IMR-90 (cell line): ENCODE measurements around the gene EVA1A. TPM values are rescaled to one million over a fixed set of nuclear protein-coding genes. Genes with fewer than 3 reads are reported as not detected.

Source experiments
- ATAC-seq: fragments of 200-7000 bp; cut with Tn5 transposase; 2 replicates; pipeline ENCODE4 v1.9.1; 2020; ENCODE audit warnings: low read depth, mild to moderate bottlenecking, moderate library complexity
- BruUV-seq: library from RNA; stranded (reverse); fragments of 400-500 nt; replicated peaks from 2 replicates; lab custom pipeline; 2021; lab: Mats Ljungman, UMichigan
- CTCF ChIA-PET: fragments of 300-600 bp; formaldehyde crosslinking; extraction: SDS; loops from one replicate; lab custom pipeline; 2021; ENCODE audit warnings: antibody characterized with exemption; lab: Yijun Ruan, JAX
- POLR2A ChIA-PET: fragments of 300-600 bp; sonication (Branson Sonifier 250); formaldehyde crosslinking; loops from one replicate; lab custom pipeline; 2022; ENCODE audit warnings: antibody characterized with exemption; ENCODE audit not compliant: unreplicated experiment; lab: Charles Lee
- DNase-seq: peaks from one replicate; pipeline ENCODE4 v3.0.0; 2013
- H2AFZ ChIP-seq: replicated peaks from 2 replicates; pipeline ENCODE3; 2013; ENCODE audit warnings: low read length, mild to moderate bottlenecking; ENCODE audit not compliant: poor library complexity
- H2AK5ac ChIP-seq: 2 replicates; pipeline ENCODE4 v1.6.1; 2013; ENCODE audit warnings: low read depth, low read length, inconsistent platforms
- H2AK9ac ChIP-seq: replicated peaks from 2 replicates; pipeline ENCODE3; 2013; ENCODE audit warnings: mild to moderate bottlenecking, low read depth, low read length, moderate library complexity; ENCODE audit not compliant: poor library complexity
- H2BK120ac ChIP-seq: 2 replicates; pipeline ENCODE4 v1.6.1; 2013; ENCODE audit warnings: low read depth, low read length, inconsistent platforms
- H2BK15ac ChIP-seq: 3 replicates; pipeline ENCODE4 v1.6.1; 2013; ENCODE audit warnings: low read depth, low read length, inconsistent platforms
- H2BK20ac ChIP-seq: 2 replicates; pipeline ENCODE4 v1.6.1; 2013; ENCODE audit warnings: low read depth, mild to moderate bottlenecking, inconsistent platforms, low read length, moderate library complexity
- H2BK5ac ChIP-seq: 2 replicates; pipeline ENCODE4 v1.6.1; 2013; ENCODE audit warnings: mild to moderate bottlenecking, low read depth, low read length, inconsistent platforms; ENCODE audit not compliant: poor library complexity, severe bottlenecking
- H3K14ac ChIP-seq: replicated peaks from 2 replicates; pipeline ENCODE4 v1.6.1; 2013; ENCODE audit warnings: low read depth, low read length, inconsistent platforms
- H3K18ac ChIP-seq: 2 replicates; pipeline ENCODE4 v1.6.1; 2013; ENCODE audit warnings: low read depth, low read length, control low read depth
- H3K23ac ChIP-seq: 2 replicates; pipeline ENCODE4 v1.6.1; 2013; ENCODE audit warnings: low read depth, low read length, inconsistent platforms
- H3K27ac ChIP-seq: 2 replicates; pipeline ENCODE4 v1.5.1; 2013; ENCODE audit warnings: mild to moderate bottlenecking, control low read depth, low read length; ENCODE audit not compliant: insufficient read depth
- H3K27me3 ChIP-seq: 2 replicates; pipeline ENCODE4 v1.6.1; 2013; ENCODE audit warnings: low read length; ENCODE audit not compliant: control insufficient read depth, insufficient read depth
- H3K36me3 ChIP-seq: 2 replicates; pipeline ENCODE4 v1.6.1; 2013; ENCODE audit warnings: low read length, mixed read lengths; ENCODE audit not compliant: control insufficient read depth, insufficient read depth
- H3K4ac ChIP-seq: 2 replicates; pipeline ENCODE4 v1.6.1; 2013; ENCODE audit warnings: low read depth, low read length, inconsistent platforms
- H3K4me1 ChIP-seq: 2 replicates; pipeline ENCODE4 v1.6.1; 2013; ENCODE audit warnings: low read length, mixed read lengths; ENCODE audit not compliant: control insufficient read depth, insufficient read depth
- H3K4me2 ChIP-seq: 2 replicates; pipeline ENCODE4 v1.6.1; 2013; ENCODE audit warnings: low read depth, mild to moderate bottlenecking, control low read depth, low read length, moderate library complexity
- H3K4me3 ChIP-seq: 2 replicates; pipeline ENCODE4 v1.5.1; 2013; ENCODE audit warnings: low read depth, mild to moderate bottlenecking, control low read depth, low read length, moderate library complexity; ENCODE audit not compliant: insufficient read depth
- H3K56ac ChIP-seq: 2 replicates; pipeline ENCODE4 v1.6.1; 2013; ENCODE audit warnings: low read length, inconsistent platforms; ENCODE audit not compliant: insufficient read depth; ENCODE audit errors: extremely low read depth
- H3K79me1 ChIP-seq, 2 experiments: 2 replicates each; pipeline ENCODE4 v1.6.1; 2013; ENCODE audit warnings: low read length in 2 of 2, inconsistent platforms in 1 of 2, low read depth in 1 of 2
- H3K9ac ChIP-seq: 2 replicates; pipeline ENCODE4 v1.6.1; 2013; ENCODE audit warnings: low read depth, low read length, control low read depth
- H3K9me1 ChIP-seq: 2 replicates; pipeline ENCODE4 v1.6.1; 2013; ENCODE audit warnings: low read length, inconsistent platforms; ENCODE audit not compliant: insufficient read depth
- H3K9me3 ChIP-seq: 2 replicates; pipeline ENCODE4 v1.6.1; 2013; ENCODE audit warnings: low read length; ENCODE audit not compliant: control insufficient read depth, insufficient read depth
- H4K20me1 ChIP-seq: 2 replicates; pipeline ENCODE4 v1.6.1; 2013; ENCODE audit warnings: low read length, inconsistent platforms; ENCODE audit not compliant: insufficient read depth
- H4K5ac ChIP-seq: 2 replicates; pipeline ENCODE4 v1.6.1; 2013; ENCODE audit warnings: mild to moderate bottlenecking, low read depth, low read length, control low read depth
- H4K8ac ChIP-seq, 2 experiments: 2 replicates each; pipeline ENCODE4 v1.6.1; 2013; ENCODE audit warnings: low read depth in 2 of 2, low read length in 2 of 2, control low read depth in 1 of 2, inconsistent platforms in 1 of 2
- H4K91ac ChIP-seq: 2 replicates; pipeline ENCODE4 v1.6.1; 2013; ENCODE audit warnings: low read depth, low read length, inconsistent platforms; ENCODE audit not compliant: insufficient read depth
- SMC3 ChIP-seq: fragments of 150-350 bp; IDR thresholded peaks from 2 replicates; pipeline ENCODE4 v1.6.1; 2016; ENCODE audit warnings: low read depth, mild to moderate bottlenecking, antibody characterized with exemption, low read length, moderate library complexity
- USF2 ChIP-seq: fragments of 150-350 bp; IDR thresholded peaks from 2 replicates; pipeline ENCODE4 v1.6.1; 2017; ENCODE audit warnings: mild to moderate bottlenecking, antibody characterized with exemption, low read length, low read depth
- WGBS, 2 experiments: methylation state at CpG; one replicate each; pipeline versions ENCODE4 v1.1.5 to v1.1.7; 2013; ENCODE audit warnings: missing lambda C conversion rate in 2 of 2; ENCODE audit not compliant: insufficient read length in 1 of 2; ENCODE audit errors: extremely low coverage in 2 of 2; 5-methylcytosine and 5-hydroxymethylcytosine counted together
- dilution Hi-C: fragments of 300-500 bp; cut with HindIII; formaldehyde crosslinking; loops from one replicate; pipeline ENCODE4 v1.14.3; 2018; ENCODE audit warnings: low sequenced_read_pairs; ENCODE audit not compliant: unreplicated experiment
- in situ Hi-C: fragments of 300-500 bp; cut with MboI; formaldehyde crosslinking; loops from 3 replicates; pipeline ENCODE4 v1.14.3; 2019; ENCODE audit warnings: low sequenced_read_pairs, inconsistent platforms, mixed read lengths
- intact Hi-C: fragments of 100-400 bp; cut with micrococcal nuclease; formaldehyde crosslinking; loops from 2 replicates; pipeline ENCODE4 v1.10.0; 2022
- polyA plus RNA-seq, 3 experiments: library from polyadenylated mRNA; depleted of rRNA; stranded (reverse); fragments of >200 nt; gene quantifications; 2 replicates each; pipeline ENCODE4 v1.2.3, GENCODE V29; 2012; ENCODE audit warnings: low replicate concordance in 1 of 3
- total RNA-seq: library from RNA; depleted of rRNA; stranded (reverse); fragments of >200 nt; gene quantifications from 2 replicates; pipeline ENCODE4 v1.2.3, GENCODE V29; 2012

EVA1A gene
- total and polyA plus RNA-seq, 2 of the 4 experiments (the other 2 are of a cell fraction) = 54.5 to 93.7 TPM

DNA sequence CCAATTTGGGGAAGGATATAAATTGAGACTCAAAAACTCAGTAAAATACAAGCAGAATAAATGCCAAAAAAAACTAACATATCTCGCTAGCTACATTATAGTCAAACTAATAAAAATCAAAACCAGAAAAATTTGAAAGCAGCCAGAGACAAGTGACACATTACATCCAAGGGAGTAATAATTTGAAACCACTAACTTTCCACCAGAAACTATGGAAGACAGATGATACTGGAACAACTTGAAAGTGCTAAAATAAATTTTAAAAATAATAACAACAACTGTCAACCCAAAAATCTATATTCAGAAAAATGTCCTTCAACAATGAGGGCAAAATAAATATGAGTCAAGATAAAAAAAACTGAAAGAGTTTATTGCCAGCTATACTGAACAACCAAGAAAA, 110.7 kb downstream of the EVA1A start:
- no peak overlapping the region for H3K4me3 ChIP-seq
- intact Hi-C loops = no loop called here
- TF ChIP-seq USF2 = no peak
- no peak for TF ChIP-seq SMC3
- H3K4me1 ChIP-seq = no peaks in the 10 kb centered on the region
- no peak overlapping the region for H2AK9ac ChIP-seq
- ATAC-seq = no peak
- H2AFZ ChIP-seq = no peak overlapping the region
- no peak overlapping the region for H3K14ac ChIP-seq
- in situ Hi-C loops = no loop called here
- no peak overlapping the region for H2BK20ac ChIP-seq
- no peaks in the 10 kb centered on the region for H3K79me1 ChIP-seq
- H4K5ac ChIP-seq = no peak overlapping the region
- no peak overlapping the region for H2BK120ac ChIP-seq
- BruUV-seq = no TSS peak
- no peak overlapping the region for H2BK15ac ChIP-seq
- dilution Hi-C loops = loop anchor here (25.0 kb wide), 1 partner anchor 187 kb away; the partner anchor contains the start of gene MRPL19
- no peak overlapping the region for H3K27ac ChIP-seq
- no peaks in the 10 kb centered on the region; the same call in 1 of the 2 replicates for H3K27me3 ChIP-seq
- ChIA-PET POLR2A (no interaction called here), CTCF (interaction anchor here (1.0 kb wide), 1 partner anchor 15 kb away, joined by 5 read pairs; no protein-coding TSS in a partner anchor)
- H3K9me1 ChIP-seq = no peaks in the 10 kb centered on the region
- no peak overlapping the region for H2AK5ac ChIP-seq
- no peak overlapping the region for H2BK5ac ChIP-seq
- H3K23ac ChIP-seq = no peak overlapping the region
- H3K36me3 ChIP-seq = no peaks in the 10 kb centered on the region
- H4K8ac ChIP-seq = no peak overlapping the region
- no peak overlapping the region for H3K18ac ChIP-seq
- no peak overlapping the region for H3K56ac ChIP-seq
- H3K4ac ChIP-seq = no peak overlapping the region
- no peak overlapping the region for H3K9ac ChIP-seq
- no CpG with 5 or more reads among the region's 1 CpG for WGBS, 2 experiments
- H4K91ac ChIP-seq = no peak overlapping the region
- DNase-seq = no peak
- H3K9me3 ChIP-seq = no peaks in the 10 kb centered on the region
- H3K4me2 ChIP-seq = no peak overlapping the region
- no peaks in the 10 kb centered on the region for H4K20me1 ChIP-seq
